GM18909 (cell line): Measurements from ENCODE around the gene MOB3A.
"Not testable (repeated sequence)": the region's sequence is repeated elsewhere in the genome, so short reads cannot be mapped to it uniquely, and the experiment has no call there.

Experiments used
- ATAC-seq: cut with Tn5 transposase; IDR thresholded peaks from one replicate; pipeline ENCODE4 v1.9.1; 2021; ENCODE audit warnings: mild to moderate bottlenecking; ENCODE audit not compliant: unreplicated experiment, poor library complexity

MOB3A gene

DNA sequence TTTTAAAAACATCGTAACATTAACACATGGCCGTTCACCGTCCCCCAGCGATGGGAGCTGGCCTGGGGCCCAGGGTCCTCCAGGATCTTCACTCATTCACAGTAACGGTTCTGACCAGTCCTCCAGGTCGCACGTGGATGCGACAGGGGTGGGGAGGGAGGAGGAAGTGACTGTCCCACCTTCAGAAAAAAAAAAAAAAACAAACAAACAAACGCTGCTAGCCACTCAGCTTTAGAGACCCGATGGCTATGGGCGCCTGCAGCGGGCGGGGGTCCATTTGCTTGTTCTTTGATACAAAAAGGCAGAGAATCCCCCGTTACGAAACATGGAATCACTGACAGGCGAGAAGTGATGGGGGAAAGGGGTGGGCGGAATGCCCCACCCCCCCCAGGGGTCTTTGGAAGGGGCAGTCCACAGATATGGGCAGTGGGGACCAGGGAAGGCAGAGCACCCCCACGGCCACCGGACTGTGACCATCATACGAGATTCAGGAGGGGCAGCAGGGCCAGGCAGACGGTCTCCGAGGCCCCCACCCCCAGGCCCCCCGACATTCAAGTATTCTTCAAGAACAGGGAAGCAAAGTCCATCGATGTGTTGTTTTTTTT lies 58.4 kb downstream of the MOB3A start:
- no peak for ATAC-seq

DNA sequence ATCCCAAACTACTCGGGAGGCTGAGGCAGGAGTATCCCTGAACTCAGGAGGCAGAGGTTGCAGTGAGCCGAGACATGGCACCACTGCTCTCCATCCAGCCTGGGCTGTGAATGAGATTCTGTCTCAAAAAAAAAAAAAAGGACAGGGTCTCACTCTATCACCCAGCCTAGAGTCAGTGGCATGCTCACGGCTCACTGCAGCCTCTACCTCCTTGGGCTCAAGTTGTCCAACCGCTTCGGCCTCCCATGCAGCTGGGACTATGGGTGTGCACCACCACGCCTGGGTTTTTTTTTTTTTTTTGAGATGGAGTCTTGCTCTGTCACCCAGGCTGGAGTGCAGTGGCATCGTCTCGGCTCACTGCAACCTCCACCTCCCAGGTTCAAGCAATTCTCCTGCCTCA lies 59.7 kb downstream of the MOB3A start:
- ATAC-seq: no peak

DNA sequence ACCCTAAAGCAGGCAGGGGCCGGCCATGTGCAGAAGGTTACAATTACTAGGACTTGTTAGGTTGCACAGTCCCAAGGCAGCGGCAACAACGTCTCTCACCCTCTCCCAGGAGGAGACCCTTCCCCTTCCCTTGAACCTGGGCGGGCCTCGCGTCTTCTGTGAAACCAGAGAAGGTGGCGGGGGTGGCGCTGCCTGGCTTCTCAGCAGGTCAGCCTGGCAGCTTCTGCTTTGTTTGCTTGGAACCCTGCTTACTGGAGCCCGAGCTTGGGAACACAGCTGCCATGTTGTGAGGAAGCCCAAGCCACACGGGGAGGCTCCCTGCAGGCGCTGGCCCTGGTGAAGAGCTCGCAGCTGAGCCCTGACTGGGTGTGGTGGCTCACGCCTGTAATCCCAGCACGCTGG lies 60.5 kb downstream of the MOB3A start:
- ATAC-seq: no peak

DNA sequence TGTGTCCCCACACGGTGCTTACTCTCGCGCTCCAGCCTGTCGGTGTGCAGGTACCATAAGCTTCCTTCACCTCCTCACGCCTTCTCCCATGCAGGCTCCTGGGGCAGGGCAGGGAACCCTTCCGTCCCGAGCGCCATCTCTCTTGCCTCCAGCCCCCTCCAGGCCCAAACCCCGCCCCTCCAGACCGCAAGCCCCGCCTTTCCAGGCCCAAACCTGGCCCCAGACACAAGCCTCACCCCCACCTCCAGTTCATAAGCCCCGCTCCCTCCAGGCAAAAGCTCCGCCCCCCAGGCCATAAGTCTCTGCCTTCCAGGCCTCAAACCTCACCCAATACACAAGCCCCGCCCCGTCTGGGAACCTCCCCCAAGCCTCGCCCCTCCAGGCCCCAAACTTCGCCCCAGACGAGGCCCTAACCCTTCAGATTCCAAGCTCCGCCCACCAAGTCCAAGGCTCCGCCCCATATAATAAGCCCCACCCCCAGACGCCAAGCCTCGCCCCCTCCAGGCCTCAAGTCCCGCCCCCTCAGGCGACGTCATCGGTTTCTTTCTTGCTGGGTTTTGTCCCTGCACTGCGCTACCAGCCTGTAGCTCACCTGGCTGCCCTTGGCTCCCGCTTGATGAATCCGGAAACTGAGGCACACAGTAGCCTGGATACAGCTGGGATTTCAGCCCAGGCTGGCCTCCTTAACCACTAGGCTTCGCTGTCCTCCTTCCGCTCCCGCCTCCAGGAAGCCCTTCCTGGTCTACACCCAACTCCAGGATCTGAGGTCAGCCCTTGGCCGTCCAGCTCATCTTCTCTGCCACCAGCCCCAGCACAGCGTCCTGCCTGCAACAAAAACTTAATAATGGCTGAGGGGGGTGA lies 61.2 kb downstream of the MOB3A start:
- ATAC-seq: no peak

DNA sequence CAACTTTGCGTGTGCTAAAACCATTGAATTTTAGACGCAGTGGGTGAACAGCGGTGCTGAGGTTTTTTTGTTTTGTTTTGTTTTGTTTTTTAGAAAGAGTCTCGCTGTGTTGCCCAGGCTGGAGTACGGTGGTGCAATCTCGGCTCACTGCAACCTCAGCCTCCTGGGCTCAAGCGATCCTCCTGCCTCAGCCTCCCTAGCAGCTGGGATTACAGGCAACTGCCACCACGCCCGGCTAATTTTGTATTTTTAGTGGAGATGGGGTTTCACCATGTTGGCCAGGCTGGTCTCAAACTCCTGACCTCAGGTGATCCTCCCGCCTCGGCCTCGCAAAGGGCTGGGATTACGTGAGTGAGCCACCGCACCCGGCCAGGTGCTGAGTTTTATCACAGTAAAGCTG lies 61.9 kb downstream of the MOB3A start:
- not testable (repeated sequence) for ATAC-seq

DNA sequence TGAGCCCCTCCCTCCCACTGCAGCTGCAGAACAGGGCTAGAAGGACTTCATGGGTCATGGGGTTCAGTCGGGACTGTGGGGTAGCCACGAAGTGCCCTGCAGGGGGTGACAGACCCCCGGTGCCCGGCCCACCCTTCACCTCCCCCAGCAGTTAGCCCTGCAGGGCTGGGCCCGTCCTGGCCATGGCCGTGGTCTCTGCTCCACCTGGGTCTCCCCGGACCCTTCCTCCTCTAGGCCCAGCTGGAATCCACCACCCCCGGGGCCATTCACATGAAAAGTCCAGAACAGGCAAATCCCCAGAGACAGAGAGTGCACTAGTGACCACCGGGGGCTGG lies 62.3 kb downstream of the MOB3A start:
- no peak for ATAC-seq

DNA sequence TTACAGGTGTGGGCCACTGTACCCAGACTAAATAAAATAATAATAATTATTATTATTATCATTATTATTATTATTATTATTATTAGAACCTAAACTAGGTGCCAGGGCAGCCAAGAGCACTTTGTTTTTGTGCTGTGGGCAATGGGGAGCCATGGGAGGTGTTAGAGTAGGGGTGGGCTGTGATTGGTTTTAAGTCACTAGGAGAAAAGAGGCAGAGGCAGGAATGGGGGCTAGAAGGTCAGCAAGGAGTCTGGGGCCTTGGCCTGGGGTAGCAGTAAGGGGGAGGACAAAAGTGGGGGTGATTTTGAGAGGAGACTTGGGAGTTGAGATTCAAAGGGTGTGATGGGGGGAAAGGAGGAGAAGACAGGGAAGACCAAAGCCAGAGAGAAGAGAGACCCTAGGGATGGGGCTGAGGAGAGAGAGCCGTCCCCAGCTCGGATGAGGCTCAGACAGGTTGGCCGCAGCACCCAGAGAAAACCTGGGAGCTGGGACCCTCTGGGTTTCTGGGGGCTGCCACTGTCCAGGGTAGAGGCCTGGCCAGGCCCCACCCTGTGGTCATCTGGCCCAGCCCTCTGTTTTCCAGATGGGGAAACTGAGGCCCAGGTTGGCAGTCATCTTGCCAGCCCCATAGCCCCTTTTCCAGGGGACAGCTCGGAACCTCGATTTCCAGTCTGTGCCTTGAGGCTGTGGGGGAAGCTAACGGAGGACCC lies 62.9 kb downstream of the MOB3A start:
- no peak for ATAC-seq

DNA sequence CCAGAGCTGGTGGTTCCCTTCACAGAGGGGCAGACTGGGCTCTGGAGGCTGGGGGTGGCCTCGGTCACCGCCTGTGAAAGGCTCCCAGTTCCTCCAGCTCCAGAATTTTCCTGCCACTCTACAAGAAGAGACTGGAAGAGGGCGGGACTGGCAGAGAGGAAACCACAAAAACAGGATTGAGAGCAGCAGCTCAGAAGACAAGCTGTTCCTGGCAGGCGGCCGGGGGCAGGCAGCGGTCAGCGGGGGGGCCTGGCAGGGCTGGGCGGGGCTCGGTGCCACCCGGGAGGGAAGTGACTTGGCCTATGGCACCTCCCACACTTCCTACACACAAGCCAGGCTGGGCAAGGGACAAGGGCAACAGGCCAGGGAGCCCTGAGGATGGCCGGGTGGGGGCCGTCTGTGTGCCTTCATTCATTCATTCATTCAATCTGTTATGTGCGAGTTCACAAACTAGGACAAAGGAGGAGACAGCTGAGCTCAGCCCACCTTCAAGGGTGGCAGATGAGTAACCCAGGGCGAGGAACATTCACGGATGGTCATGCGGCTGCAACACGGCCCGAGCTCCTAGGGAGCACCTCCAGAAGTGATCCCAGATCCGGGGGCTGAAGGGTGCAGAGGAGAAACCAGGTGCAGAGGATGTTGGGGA lies 63.7 kb downstream of the MOB3A start:
- no peak for ATAC-seq

DNA sequence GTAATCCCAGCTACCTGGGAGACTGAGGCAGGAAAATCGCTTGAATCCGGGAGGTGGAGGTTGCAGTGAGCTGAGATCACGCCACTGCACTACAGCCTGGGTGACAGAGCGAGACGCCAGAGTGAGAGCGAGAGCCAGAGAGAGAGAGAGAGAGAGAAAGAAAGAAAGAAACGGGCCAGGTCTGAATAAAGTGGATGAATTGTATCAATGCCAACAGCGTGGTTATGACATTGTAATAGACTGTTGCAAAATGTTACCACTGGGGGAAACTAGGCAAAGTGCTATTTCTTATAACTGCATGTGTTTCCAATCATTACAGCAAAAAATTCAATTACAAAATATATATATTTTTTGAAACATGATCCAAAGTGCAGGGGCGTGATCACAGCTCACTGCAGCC lies 68.8 kb downstream of the MOB3A start:
- no peak for ATAC-seq

DNA sequence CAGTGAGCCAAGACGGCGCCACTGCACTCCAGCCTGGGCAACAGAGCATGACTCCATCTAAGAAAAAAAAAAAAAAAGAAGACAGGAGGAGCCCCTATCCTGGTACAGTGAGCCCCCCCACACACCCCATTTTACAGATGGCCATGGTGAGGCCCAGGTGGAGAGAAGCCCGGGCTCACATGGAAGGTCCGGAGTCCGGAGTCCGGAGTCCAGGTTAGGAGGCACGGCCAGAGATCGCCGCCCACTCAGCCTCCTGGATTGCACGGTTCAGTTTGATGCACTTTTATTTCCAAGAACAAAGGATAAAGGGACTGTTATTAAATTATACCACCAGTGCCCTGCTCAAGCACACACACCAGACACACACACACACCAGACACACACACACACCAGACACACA lies 69.4 kb downstream of the MOB3A start:
- ATAC-seq: no peak

DNA sequence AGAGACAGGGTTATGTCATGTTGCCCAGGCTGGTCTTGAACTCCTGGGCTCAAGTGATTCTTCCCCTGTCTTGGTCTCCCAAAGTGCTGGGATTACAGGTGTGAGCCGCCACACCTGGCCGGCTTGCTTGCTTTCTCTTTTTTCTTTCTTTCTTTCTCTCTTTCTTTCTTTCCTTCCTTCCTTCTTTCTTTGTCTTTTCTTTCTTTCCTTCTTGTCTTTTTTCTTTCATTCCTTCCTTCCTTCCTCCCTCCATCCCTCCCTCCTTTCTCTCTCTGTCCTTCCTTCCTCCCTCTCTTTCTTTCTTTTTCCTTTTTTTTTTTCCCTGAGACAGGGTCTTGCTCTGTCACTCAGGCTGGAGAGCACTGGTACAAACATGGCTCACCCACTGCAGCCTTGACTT lies 73.8 kb downstream of the MOB3A start:
- no peak for ATAC-seq

DNA sequence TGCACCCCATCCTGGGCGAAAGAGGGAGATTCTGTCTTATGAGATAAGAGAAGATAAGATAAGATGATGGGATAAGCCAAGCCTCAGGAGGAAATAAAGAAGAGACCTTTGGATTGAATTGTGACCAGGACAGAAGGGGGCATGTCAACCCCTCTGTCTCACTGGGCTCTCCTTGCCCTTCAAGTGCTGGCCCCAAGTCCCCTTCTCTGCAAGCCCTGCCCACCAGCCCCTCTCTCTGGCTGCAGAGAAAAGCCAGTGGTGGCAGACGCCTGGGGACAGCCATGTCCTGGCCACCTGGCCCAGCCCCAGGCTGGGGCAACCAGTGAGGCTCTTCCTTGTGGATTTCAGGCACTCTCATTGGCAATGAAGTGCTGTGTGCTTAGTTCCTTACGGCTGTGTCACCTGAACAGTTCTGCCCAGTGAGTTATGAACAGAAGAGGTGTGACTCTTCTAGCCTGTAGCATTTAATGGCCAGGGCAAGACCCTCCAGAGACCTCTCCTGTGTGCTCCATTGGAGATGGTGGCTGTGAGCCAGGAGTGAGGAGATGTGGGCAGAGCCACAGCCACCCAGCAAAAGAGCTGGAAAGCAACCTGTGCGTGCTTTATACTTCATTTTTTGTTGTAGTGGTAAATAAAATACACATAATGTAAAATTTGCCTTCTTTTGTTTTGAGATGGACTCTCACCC lies 74.5 kb downstream of the MOB3A start:
- no peak for ATAC-seq
